GM18517 (cell line): ENCODE measurements around the gene MRTFB.
A peak's percentile ranks its signal among the peaks of the same experiment; 100 is the strongest.
"Not testable (repeated sequence)": the region's sequence is repeated elsewhere in the genome, so short reads cannot be mapped to it uniquely, and the experiment has no call there.

Source experiments
- ATAC-seq: cut with Tn5 transposase; IDR thresholded peaks from one replicate; pipeline ENCODE4 v1.9.1; 2021; ENCODE audit warnings: mild to moderate bottlenecking, moderate library complexity; ENCODE audit not compliant: unreplicated experiment

Gene MRTFB

GRCh38 chr16:14070877-14071575, at the start of gene MRTFB:
MRTFB (plus strand) TSS chr16:14071319; CDS start chr16:14140607, 69,288 bp downstream.
- peak; percentile 81 for ATAC-seq

DNA sequence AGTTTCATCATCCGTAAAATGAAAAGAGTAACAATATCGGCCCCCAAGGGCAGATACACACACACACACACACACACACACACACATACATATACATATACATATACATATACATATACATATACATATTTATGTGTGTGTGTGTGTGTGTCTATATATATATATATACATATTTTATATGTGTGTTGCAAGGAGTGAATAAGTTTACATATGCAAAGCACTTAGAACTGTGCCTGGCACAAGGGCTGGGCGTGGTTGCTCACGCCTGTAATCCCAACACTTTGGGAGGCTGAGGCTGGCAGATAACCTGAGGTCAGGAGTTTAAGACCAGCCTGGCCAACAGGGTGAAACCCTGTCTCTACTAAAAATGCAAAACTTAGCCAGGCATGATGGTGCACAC, 47.6 kb upstream of the MRTFB start:
- ATAC-seq = not testable (repeated sequence)

GRCh38 chr16:14024283-14024682, 46.8 kb upstream of the MRTFB start:
- no peak for ATAC-seq

- ATAC-seq = no peak
These were observed 44.4 kb upstream of the MRTFB start for GRCh38 chr16:14026572-14027285.

- no peak for ATAC-seq
These were observed 42.9 kb upstream of the MRTFB start for GRCh38 chr16:14028202-14028601.

DNA sequence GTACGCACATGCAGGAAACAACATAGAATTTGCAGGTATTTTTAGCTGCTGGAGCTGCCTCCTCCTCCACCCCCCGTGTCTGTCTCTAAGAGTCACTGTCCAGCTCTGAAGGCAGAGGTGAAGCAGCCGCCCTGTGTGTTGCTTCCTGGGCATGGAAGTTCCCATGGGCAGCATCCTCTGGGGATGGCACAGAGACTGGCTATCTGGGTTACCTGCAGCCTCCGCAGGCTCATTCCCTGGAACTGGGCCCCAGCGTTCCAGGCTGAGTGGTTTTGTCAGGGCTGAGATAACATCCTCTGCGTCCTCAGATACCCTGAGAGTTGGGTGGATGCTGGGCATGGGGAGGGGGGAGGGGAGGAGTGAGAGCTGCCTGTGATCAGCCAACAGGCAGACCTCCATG, 41.5 kb upstream of the MRTFB start:
- no peak for ATAC-seq

GRCh38 chr16:14035092-14035491, 36.0 kb upstream of the MRTFB start:
- ATAC-seq = no peak

DNA sequence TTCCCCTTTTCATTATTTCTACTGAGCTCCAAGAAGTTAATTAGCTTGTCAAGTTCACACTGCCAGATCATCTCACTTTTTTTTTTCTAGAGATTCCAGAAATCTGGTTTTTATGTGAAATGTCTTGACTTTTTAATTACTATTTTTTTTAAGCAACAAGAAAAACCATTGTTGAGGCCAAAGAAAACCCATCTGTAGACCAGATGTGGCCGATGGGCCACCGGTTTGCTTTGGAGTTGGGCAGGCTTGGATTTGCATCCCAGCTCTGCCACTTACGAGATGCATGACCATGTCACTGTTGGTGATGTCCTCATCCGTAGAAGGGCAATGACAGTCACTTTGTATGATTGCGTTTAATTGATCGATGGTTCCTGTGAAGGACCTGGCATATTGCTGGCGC, 34.2 kb upstream of the MRTFB start:
- no peak for ATAC-seq

DNA sequence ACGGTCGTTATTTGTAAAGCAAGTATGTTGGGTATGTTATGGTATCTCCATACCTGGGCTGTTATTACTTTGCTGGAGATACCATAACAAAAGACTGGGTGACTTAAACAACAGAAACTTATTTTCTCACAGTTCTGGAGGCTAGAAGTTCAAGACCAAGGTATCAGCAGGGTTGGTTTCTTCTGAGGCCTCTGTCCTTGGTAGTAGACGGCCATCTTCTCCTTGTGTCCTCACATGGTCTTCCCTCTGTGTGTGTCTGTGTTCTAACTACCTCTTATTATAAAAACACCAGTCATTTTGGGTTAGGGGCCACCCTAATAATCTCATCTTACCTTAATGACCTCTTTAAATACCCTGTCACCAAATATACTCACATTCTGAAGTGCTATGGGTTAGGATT, 33.2 kb upstream of the MRTFB start:
- ATAC-seq = no peak

DNA sequence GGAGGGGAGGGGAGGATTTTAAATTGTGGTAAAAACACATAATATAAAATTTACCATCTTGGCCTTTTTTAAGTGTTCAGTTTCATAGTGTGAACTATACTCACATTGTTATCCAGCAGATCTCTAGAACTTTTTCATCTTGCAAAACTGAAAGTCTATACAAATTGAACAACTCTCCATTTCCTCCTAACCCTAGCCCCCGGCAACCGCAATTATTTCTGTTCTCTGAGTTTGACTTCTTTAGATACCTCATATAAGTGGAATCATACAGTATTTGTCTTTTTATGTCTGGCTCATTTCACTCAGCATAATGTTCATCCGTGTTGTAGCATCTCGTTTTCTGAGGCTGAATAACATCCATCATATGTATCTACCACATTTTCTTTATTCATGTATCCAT, 30.0 kb upstream of the MRTFB start:
- no peak for ATAC-seq

DNA sequence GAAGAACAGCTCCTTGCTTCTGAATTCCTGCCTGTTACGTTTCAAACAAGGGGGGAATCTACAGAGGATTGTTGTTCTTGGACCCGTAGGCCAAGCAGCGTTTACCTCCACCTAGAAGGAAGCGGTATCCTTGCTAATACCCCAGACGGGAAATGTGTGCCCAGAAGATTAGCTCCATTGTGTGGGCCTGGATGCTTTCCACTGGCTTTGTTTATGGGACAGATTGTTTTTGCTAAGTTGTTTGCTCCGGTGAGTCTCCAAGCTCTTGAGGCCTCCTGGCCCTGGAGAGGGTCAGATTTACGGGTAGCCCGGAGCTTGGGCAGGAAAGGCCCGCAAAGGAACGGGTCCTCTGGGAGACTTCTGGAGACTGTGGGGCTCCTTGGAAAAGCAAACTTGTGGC, 28.4 kb upstream of the MRTFB start:
- no peak for ATAC-seq

GRCh38 chr16:14043278-14043677, 27.8 kb upstream of the MRTFB start:
- ATAC-seq = no peak

DNA sequence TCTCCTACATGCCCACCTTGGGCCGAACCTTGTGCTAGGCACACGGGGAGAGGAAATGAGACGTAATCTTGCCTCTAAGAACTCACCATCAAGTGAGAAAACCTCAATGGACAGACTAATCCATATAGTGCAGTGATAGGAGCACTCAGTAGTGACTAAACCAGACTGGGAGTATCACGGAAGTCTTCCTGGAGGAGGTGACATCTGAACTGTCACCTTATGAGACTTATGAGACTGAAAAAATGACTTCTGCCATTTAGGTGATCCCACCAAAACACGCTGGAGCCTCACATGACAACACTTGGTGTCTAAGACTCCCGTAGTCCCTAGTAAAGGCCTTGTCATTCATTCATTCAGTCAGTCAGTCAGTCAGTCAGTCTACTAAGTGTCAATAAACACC, 27.3 kb upstream of the MRTFB start:
- no peak for ATAC-seq

- not testable (repeated sequence) for ATAC-seq
These were observed 23.8 kb upstream of the MRTFB start for GRCh38 chr16:14047121-14047859.

GRCh38 chr16:14050291-14051027, 20.7 kb upstream of the MRTFB start:
- ATAC-seq = no peak

GRCh38 chr16:14051103-14051729, 19.9 kb upstream of the MRTFB start:
- no peak for ATAC-seq

- no peak for ATAC-seq
These were observed 14.1 kb upstream of the MRTFB start for GRCh38 chr16:14056970-14057369.

DNA sequence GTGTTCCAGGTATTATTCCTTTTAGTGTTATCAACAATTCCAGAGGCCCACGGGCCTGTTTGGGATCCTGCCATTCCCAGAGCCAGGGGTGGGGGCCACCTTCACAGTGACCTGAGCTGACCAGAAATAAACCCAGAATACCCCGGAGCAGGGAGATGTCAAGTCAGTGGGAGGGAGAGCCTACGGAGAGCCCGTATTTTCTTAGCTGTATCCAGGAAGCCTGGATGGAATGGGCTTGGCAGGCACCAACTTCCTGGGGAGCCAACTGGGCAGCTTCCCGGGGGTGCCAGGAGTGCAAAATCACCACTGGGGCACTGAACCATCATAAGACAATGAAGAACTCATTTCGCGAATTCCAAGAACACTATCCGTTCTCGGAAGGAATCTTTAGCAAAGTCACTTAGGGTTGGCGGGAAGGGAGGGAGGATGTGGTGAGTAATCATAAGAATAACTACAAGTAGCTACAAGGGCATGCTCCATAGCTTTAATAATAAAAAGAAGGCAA, 13.2 kb upstream of the MRTFB start:
- no peak for ATAC-seq

GRCh38 chr16:14061732-14062259, 9.3 kb upstream of the MRTFB start:
- no peak for ATAC-seq

DNA sequence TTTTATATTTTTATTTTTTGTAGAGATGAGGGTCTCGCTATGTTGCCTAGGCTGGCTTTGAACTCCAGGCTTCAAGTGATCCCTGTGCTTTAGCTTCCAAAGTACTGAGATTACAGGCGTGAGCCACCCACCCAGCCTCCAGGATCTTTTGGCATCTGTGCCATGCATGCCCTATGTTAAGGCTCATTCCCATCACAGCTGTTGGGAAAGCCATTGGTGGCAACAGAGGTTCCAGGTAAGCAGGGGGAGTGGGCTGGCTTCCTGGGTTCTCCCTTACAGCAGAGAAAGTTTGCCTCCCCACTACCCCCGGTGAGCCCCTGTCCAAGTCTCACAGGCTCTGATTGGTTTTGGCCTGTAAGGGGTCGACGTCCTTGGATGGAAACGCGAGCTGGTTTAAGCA, 8.9 kb upstream of the MRTFB start:
- ATAC-seq = no peak
